Body of pancreas (tissue), 4 donors: ENCODE results near the gene MED8.

Experiments used
- POLR2A ChIP-seq, 3 donors: fragments of 450-650 bp; IDR thresholded peaks; one replicate each; pipeline ENCODE4 v1.6.1; 2016; ENCODE audit warnings: antibody characterized with exemption in 3 of 3, mild to moderate bottlenecking in 2 of 3
- TF ChIP-seq, protein P1 (sequence below), 7 experiments: fragments of 450-650 bp in 4 of 7; fragments of 200-600 bp in 3 of 7; sonication (generic) in 3 of 7; IDR thresholded peaks; one replicate each; pipeline ENCODE4 v1.5.1; 2016 to 2019; ENCODE audit warnings: antibody characterized with exemption in 7 of 7

DNA sequence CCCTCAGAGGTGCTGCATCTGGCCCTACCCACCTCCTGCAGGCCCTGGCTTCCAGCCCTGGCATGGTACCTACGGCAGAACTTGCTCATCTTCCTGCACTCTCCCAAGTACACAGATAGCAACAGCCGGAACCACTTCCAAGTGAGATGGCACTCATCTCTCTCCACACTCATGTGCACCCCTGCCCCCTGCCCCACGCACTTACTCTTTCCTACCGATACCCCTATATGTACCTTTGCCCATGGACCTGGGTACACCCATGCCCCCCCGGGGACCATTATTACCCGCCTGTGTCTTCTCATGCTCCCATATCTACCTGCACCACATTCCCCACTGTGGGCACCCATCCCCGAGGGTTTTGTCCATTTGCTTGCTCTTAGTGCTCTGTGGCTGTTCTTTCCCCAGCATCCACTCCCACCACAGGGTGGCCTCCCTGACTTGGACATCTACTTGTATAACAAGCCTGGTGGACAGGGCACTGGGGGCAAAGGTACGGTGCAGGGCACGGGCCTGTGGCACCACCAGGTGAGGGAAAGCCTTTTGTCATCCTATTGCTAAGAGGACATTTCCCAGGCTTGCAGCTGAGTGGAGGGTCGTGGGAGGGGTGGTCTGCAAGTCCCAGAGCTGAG is 49.5 kb upstream of the MED8 start:
- TF ChIP-seq, protein P1, sequence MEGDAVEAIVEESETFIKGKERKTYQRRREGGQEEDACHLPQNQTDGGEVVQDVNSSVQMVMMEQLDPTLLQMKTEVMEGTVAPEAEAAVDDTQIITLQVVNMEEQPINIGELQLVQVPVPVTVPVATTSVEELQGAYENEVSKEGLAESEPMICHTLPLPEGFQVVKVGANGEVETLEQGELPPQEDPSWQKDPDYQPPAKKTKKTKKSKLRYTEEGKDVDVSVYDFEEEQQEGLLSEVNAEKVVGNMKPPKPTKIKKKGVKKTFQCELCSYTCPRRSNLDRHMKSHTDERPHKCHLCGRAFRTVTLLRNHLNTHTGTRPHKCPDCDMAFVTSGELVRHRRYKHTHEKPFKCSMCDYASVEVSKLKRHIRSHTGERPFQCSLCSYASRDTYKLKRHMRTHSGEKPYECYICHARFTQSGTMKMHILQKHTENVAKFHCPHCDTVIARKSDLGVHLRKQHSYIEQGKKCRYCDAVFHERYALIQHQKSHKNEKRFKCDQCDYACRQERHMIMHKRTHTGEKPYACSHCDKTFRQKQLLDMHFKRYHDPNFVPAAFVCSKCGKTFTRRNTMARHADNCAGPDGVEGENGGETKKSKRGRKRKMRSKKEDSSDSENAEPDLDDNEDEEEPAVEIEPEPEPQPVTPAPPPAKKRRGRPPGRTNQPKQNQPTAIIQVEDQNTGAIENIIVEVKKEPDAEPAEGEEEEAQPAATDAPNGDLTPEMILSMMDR (IDR thresholded peaks at IDR 0.05), result no peak
- no peak for TF ChIP-seq POLR2A (IDR thresholded peaks at IDR 0.05)
